GM13976 (cell line): ENCODE measurements around the gene CFAP46.
"Not testable (repeated sequence)": the region's sequence is repeated elsewhere in the genome, so short reads cannot be mapped to it uniquely, and the experiment has no call there.

ENCODE experiments used
- DNase-seq: peaks from one replicate; pipeline ENCODE4 v3.0.0; 2012; ENCODE audit warnings: low spot score
- in situ Hi-C: fragments of 300-500 bp; cut with MboI; formaldehyde crosslinking; loops from one replicate; pipeline ENCODE4 v1.12.0; 2022; ENCODE audit warnings: low sequenced_read_pairs, mixed read lengths, inconsistent platforms; ENCODE audit not compliant: unreplicated experiment
- TF ChIP-seq, protein P1 (sequence below): IDR thresholded peaks from 2 replicates; pipeline ENCODE4 v1.5.1; 2012; ENCODE audit warnings: borderline replicate concordance, mild to moderate bottlenecking; ENCODE audit not compliant: insufficient read depth; ENCODE audit errors: extremely low read depth, missing control alignments, control extremely low read depth

CFAP46 gene

DNA sequence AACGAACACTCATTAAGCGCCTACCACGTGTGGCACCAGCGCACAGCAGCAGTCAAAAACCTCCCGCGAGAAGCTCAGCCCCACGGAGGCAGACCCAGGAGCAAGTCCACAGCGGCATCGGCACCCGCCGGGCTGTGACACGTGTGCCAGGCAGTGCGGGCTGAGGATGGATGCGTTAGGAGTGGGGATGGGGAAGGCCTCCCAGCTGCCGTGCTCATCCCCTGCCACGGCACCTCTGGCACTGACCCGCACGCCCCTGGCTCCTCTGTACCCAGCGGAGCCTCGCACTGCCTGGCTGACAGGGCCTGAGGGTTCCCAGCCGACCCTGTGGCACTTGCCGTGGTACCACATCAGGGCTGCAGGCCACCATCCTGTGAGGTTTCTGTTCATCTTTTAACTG, 16.8 kb downstream of the CFAP46 start:
- TF ChIP-seq, protein P1, sequence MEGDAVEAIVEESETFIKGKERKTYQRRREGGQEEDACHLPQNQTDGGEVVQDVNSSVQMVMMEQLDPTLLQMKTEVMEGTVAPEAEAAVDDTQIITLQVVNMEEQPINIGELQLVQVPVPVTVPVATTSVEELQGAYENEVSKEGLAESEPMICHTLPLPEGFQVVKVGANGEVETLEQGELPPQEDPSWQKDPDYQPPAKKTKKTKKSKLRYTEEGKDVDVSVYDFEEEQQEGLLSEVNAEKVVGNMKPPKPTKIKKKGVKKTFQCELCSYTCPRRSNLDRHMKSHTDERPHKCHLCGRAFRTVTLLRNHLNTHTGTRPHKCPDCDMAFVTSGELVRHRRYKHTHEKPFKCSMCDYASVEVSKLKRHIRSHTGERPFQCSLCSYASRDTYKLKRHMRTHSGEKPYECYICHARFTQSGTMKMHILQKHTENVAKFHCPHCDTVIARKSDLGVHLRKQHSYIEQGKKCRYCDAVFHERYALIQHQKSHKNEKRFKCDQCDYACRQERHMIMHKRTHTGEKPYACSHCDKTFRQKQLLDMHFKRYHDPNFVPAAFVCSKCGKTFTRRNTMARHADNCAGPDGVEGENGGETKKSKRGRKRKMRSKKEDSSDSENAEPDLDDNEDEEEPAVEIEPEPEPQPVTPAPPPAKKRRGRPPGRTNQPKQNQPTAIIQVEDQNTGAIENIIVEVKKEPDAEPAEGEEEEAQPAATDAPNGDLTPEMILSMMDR = no peak
- no peak for DNase-seq
- in situ Hi-C loops = no loop called here

DNA sequence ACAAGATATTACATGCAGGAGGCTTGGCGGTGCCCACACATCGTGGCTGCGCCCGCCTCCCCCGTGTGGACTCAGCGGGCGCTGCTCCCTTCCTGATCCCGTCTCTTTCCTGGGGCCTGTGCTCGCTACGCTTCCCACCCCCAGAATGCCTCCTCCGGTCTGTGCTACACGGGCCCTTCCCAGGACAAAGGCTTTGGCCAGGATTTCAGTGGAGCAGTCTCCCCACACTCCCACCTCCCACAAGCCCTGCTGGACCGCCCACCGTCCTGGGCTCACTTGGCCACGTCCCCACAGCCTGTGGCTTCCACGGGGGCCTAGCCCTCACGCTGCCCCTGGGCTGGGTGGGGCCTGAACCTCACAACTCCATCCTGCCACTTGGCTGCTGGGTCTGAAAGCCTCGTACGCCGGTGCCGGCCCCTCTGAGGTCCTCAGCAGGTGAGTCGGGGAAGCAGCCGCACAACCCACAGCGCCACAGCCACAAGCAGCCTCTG, 17.3 kb downstream of the CFAP46 start:
- TF ChIP-seq, protein P1 = no peak
- in situ Hi-C loops = no loop called here
- no peak for DNase-seq

DNA sequence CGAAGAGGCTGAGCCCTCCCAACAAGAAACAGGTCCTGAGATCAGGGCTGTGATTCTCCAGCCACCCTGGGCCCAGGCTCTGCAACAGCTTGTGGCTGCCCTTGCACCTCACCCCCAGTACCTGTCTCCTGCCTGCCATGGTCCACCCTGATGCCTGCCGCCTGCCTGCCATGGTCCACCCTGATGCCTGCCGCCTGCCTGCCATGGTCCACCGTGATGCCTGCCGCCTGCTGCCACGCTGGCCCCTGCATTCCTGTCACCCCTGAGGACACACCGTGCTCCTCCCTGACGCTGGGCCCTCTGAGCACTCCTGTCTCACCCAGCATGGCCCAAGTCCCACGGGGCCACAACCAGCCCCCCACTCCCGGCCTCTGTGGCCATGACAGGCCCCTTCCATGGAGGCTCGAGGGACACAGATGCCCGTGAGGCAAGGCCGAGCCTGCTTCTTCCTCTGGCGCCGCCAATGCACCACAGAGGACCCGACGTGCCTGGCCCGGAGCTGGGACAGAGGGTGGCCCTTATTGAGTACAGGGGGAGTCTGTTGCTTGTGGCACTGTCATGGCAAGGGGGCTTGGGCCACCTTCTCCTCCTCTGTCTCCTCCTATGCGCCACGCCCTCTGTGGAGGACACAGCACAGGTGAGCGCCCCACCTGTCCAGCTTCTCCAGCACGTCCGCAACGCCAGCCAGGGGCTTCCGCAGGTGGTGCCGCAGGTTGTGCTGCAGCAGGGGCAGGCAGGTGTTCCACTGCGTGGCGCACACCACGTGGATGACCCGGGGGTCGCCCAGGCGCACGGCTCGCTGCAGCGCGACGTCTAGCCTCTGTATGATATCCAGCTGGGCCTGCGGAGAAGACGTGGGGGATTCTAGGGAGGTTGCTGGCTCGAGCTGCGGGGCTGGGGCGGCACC, 18.1 kb downstream of the CFAP46 start:
- in situ Hi-C loops = no loop called here
- no peak for DNase-seq
- TF ChIP-seq, protein P1 = no peak

DNA sequence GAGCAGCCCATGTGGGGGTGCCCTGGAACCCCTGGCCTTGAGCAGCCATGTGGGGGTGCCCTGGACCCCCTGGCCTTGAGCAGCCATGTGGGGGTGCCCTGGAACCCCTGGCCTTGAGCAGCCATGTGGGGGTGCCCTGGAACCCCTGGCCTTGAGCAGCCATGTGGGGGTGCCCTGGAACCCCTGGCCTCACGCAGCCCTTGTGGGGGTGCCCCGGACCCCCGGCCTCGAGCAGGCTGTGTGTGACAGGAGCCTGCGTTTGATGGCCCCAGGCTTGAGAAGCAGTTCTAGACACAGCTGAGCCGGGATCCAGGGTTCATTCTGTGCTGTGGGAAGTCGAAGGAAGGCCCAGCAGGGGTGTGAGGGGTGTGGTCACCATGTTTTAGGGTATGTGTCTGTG, 19.0 kb downstream of the CFAP46 start:
- in situ Hi-C loops, DNase-seq: not testable (repeated sequence)

DNA sequence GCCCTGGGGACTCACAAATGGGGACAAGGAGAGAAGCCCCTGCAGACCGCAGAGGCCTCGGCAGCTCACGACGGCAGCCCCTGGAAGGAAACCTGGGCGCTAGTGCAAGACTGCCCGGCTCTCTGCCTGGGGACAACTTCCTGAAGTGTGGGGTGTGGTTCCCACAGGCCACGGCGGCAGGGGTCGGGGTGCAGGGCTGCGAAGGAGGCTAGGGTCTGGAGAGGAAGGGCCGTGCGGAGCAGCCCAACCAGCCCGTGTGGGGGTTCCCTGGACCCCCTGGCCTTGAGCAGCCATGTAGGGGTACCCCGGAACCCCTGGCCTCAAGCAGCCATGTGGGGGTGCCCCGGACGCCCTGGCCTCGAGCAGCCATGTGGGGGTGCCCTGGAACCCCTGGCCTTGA, 19.5 kb downstream of the CFAP46 start:
- TF ChIP-seq, protein P1 = no peak
- DNase-seq = no peak
- in situ Hi-C loops = no loop called here

DNA sequence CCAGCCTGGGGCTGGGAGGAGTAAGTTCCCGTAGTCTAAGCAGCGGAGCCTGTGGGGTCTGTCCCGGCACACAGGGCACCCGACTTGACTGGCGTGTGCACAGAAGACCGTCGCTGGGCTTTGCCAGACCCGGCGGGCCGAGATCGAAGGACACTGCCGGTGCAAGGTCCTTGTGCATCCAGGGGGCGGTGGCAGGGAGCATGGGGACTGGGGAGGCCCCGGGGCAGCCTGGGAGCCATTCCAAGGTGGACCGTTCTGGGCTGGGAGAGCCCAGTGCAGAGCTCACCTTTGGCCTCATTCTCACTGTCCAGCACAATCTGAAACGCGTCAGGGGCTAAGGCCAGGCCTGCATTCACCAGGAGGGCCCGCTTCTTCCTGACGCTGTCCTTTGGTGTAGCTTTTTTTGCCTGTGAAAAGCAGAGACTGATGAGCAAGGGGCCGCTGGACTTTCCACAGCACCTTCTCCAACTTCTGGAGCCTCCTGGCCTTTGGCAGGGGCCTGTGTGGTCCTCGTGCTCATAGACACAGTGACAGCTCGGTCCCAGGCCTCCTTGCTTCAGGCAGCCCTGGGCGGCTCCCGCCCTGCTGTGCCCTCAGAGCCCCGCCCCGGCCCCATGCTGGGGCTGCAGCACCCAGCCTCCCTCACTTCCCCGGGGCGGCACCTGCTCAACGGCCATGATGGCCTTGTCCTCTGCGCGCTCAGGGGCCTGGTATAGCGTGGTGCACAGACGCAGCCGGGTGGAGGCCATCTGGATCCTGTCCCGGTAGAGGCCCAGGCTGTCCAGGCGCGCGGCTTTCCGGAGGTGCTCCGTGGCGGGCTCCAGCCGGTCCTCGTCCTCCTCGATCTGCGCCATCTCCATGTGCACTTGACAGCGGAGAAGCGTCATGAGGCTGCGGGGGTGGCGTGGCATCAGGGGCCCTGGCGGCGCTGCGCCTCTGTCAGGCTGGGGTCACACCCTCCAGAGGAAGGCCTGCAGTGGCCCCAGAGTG, 20.3 kb downstream of the CFAP46 start:
- in situ Hi-C loops = no loop called here
- TF ChIP-seq, protein P1 = no peak
- no peak for DNase-seq

DNA sequence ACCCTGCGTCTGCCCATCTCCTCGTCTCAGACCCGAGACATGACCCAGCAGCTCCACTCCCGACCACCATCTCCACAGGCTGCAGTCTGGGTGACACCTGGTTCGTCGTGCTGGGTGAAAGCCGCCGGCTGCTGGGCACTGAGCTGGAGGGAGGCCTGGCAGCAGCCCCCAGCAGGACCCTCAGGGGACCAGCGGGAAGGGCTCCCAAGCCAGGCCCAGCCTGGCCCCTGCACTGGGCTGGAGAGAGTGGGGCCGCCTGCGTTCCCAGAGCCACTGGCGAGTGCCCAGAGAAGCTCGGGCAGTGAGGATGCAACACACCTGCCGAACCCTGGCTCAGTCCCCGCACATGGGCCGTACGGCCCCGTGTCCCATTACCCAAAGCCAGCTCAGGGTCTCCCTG, 21.3 kb downstream of the CFAP46 start:
- in situ Hi-C loops = no loop called here
- TF ChIP-seq, protein P1 = no peak
- DNase-seq = no peak
